HCT116 (cell line): ENCODE measurements around the gene SPDL1. TPM values are rescaled to one million over a fixed set of nuclear protein-coding genes. Genes with fewer than 3 reads are reported as not detected.

Experiments used
- ATAC-seq: fragments of 200-7000 bp; cut with Tn5 transposase; 2 replicates; pipeline ENCODE4 v1.9.1; 2020; ENCODE audit warnings: mild to moderate bottlenecking, moderate library complexity
- BruUV-seq: library from RNA; stranded (reverse); fragments of 400-500 nt; replicated peaks from 2 replicates; lab custom pipeline; 2021; lab: Mats Ljungman, UMichigan
- CTCF ChIA-PET: fragments of 300-600 bp; sonication (Branson Sonifier 250); formaldehyde crosslinking; loops from one replicate; lab custom pipeline; 2021; ENCODE audit warnings: antibody characterized with exemption; lab: Charles Lee
- POLR2A ChIA-PET: fragments of 300-600, 350-600 bp; sonication (Branson Sonifier 250); formaldehyde crosslinking; loops from one replicate; lab custom pipeline; 2021; ENCODE audit warnings: antibody characterized with exemption; lab: Charles Lee
- RAD21 ChIA-PET, 2 experiments: fragments of 300-600 bp; sonication (Branson Sonifier 250); formaldehyde crosslinking; loops; one replicate each; lab custom pipeline; 2023; ENCODE audit warnings: low total read pairs in 2 of 2; ENCODE audit not compliant: uncharacterized antibody in 2 of 2, unreplicated experiment in 2 of 2, low non-redundant PET in 1 of 2; lab: Charles Lee
- DNase-seq: peaks from one replicate; pipeline ENCODE4 v3.0.0-alpha.2; 2010; ENCODE audit warnings: low read depth, low spot score
- H2AFZ ChIP-seq: fragments of 200-600 bp; shearing (Covaris generic), sonication (generic); 2 replicates; pipeline ENCODE4 v1.6.1; 2017; ENCODE audit warnings: low read depth, mixed run types, mixed read lengths, antibody characterized with exemption, low read length; ENCODE audit not compliant: poor library complexity, severe bottlenecking
- H3K27ac ChIP-seq: 2 replicates; pipeline ENCODE4 v1.5.1; 2012; ENCODE audit warnings: low read depth, low read length
- H3K27me3 ChIP-seq: fragments of 200-600 bp; sonication (generic); 2 replicates; pipeline ENCODE4 v1.6.1; 2016; ENCODE audit warnings: mixed run types, low read length, mixed read lengths; ENCODE audit not compliant: insufficient read depth
- H3K36me3 ChIP-seq, 2 experiments: fragments of 200-500 bp in 1 of 2; fragments of 200-600 bp in 1 of 2; sonication (Bioruptor generic) in 1 of 2; sonication (generic) in 1 of 2; 2 replicates each; pipeline versions ENCODE4 v1.5.1 to v1.6.1; 2014 to 2016; ENCODE audit warnings: low read length in 2 of 2, inconsistent platforms in 1 of 2, mixed read lengths in 1 of 2, mixed run types in 1 of 2; ENCODE audit not compliant: insufficient read depth in 2 of 2, control insufficient read depth in 1 of 2
- H3K4me1 ChIP-seq, 2 experiments: fragments of 200-600 bp in 1 of 2; sonication (generic) in 1 of 2; 2 replicates each; pipeline versions ENCODE4 v1.5.1 to v1.6.1; 2012 to 2017; ENCODE audit warnings: low read length in 2 of 2, inconsistent platforms in 1 of 2, mild to moderate bottlenecking in 1 of 2, mixed read lengths in 1 of 2, mixed run types in 1 of 2, moderate library complexity in 1 of 2; ENCODE audit not compliant: insufficient read depth in 2 of 2, control insufficient read depth in 1 of 2
- H3K4me2 ChIP-seq: fragments of 200-600 bp; sonication (generic); 2 replicates; pipeline ENCODE4 v1.6.1; 2017; ENCODE audit warnings: mixed run types, low read length, mixed read lengths
- H3K4me3 ChIP-seq, 2 experiments: fragments of 200-600 bp in 1 of 2; sonication (generic) in 1 of 2; replicated peaks in 1 of 2; 2 replicates each; pipeline ENCODE4 v1.5.1; 2011 to 2016; ENCODE audit warnings: low read length in 2 of 2, control low read depth in 1 of 2, low read depth in 1 of 2, mild to moderate bottlenecking in 1 of 2, mixed read lengths in 1 of 2, mixed run types in 1 of 2
- H3K79me2 ChIP-seq: fragments of 200-600 bp; sonication (generic); 2 replicates; pipeline ENCODE4 v1.6.1; 2017; ENCODE audit warnings: mild to moderate bottlenecking, mixed run types, low read length, moderate library complexity, mixed read lengths; ENCODE audit not compliant: insufficient read depth
- H3K9ac ChIP-seq: fragments of 200-600 bp; sonication (generic); 2 replicates; pipeline ENCODE4 v1.6.1; 2016; ENCODE audit warnings: low read length, mixed read lengths
- H3K9me2 ChIP-seq: fragments of 200-600 bp; sonication (generic), shearing (Covaris generic); 2 replicates; pipeline ENCODE4 v1.6.1; 2017; ENCODE audit warnings: mixed run types, mild to moderate bottlenecking, moderate library complexity; ENCODE audit not compliant: insufficient read depth
- H3K9me3 ChIP-seq, 2 experiments: fragments of 200-500 bp in 1 of 2; fragments of 200-600 bp in 1 of 2; sonication (Bioruptor generic) in 1 of 2; sonication (generic) in 1 of 2; 2 replicates each; pipeline ENCODE4 v1.6.1; 2014 to 2017; ENCODE audit warnings: low read length in 2 of 2, mixed read lengths in 2 of 2, inconsistent platforms in 1 of 2, low read depth in 1 of 2, mild to moderate bottlenecking in 1 of 2, mixed run types in 1 of 2, moderate library complexity in 1 of 2; ENCODE audit not compliant: control insufficient read depth in 1 of 2, insufficient read depth in 1 of 2
- H4K20me1 ChIP-seq: fragments of 200-600 bp; sonication (generic), shearing (Covaris generic); 2 replicates; pipeline ENCODE4 v1.6.1; 2017; ENCODE audit warnings: mixed run types, mild to moderate bottlenecking, moderate library complexity; ENCODE audit not compliant: insufficient read depth
- EGR1 ChIP-seq: IDR thresholded peaks from 2 replicates; pipeline ENCODE4 v1.6.1; 2012; ENCODE audit warnings: low read depth
- ELF1 ChIP-seq: IDR thresholded peaks from 2 replicates; pipeline ENCODE4 v1.6.1; 2012; ENCODE audit warnings: low read depth, borderline replicate concordance
- EZH2 ChIP-seq: fragments of 200-600 bp; sonication (generic); IDR thresholded peaks from 2 replicates; pipeline ENCODE4 v1.6.1; 2017; ENCODE audit warnings: antibody characterized with exemption, mixed run types
- EZH2phosphoT487 ChIP-seq: fragments of 200-600 bp; IDR thresholded peaks from 2 replicates; pipeline ENCODE4 v1.6.1; 2018; ENCODE audit warnings: antibody characterized with exemption, borderline replicate concordance
- FOSL1 ChIP-seq: IDR thresholded peaks from 2 replicates; pipeline ENCODE4 v1.6.1; 2012; ENCODE audit warnings: low read depth
- MAX ChIP-seq: IDR thresholded peaks from 2 replicates; pipeline ENCODE4 v1.6.1; 2012
- POLR2A ChIP-seq: IDR thresholded peaks from 2 replicates; pipeline ENCODE4 v1.7.0; 2011; ENCODE audit warnings: borderline replicate concordance; ENCODE audit not compliant: insufficient read depth, insufficient read length; ENCODE audit errors: extremely low read depth
- POLR2AphosphoS5 ChIP-seq: IDR thresholded peaks from 2 replicates; pipeline ENCODE4 v1.6.1; 2011; ENCODE audit warnings: mild to moderate bottlenecking, low read depth, low read length, moderate library complexity
- REST ChIP-seq: IDR thresholded peaks from 2 replicates; pipeline ENCODE4 v1.6.1; 2012; ENCODE audit warnings: low read depth
- SIN3A ChIP-seq: IDR thresholded peaks from 2 replicates; pipeline ENCODE4 v1.6.1; 2012; ENCODE audit warnings: low read depth
- SP1 ChIP-seq: IDR thresholded peaks from 2 replicates; pipeline ENCODE4 v1.6.1; 2012; ENCODE audit warnings: low read depth
- YY1 ChIP-seq: IDR thresholded peaks from 2 replicates; pipeline ENCODE4 v1.6.1; 2011; ENCODE audit warnings: low read length, low read depth, moderate library complexity, mild to moderate bottlenecking; ENCODE audit not compliant: insufficient replicate concordance; ENCODE audit errors: extremely low read depth
- ZFX ChIP-seq: fragments of 450-650 bp; IDR thresholded peaks from 2 replicates; pipeline ENCODE4 v1.6.1; 2017
- intact Hi-C: fragments of 100-400 bp; cut with micrococcal nuclease; formaldehyde crosslinking; loops from 2 replicates; pipeline ENCODE4 v1.10.0; 2022
- total RNA-seq: library from RNA; stranded (reverse); gene quantifications from one replicate; pipeline ENCODE4 v1.2.1, GENCODE V29; 2021; ENCODE audit not compliant: unreplicated experiment

SPDL1 gene
- total RNA-seq, 1 experiment from 2014 or later = 28.5 TPM

- RAD21 ChIA-PET = no interaction called here
- Histone ChIP-seq H3K4me1 (no peaks in the 10 kb centered on the region), H3K9me3 (no peaks in the 10 kb centered on the region), H3K36me3 (no peaks in the 10 kb centered on the region), H4K20me1 (no peaks in the 10 kb centered on the region), H3K79me2 (no peaks in the 10 kb centered on the region), H3K9ac (no peak overlapping the region), H3K4me3 (no peak overlapping the region), H3K4me2 (no peak overlapping the region), H3K27me3 (peaks cover 7% of the 10 kb centered on the region; the same call in 1 of the 2 replicates), H3K27ac (no peak overlapping the region), H2AFZ (no peak overlapping the region), H3K9me2 (no peaks in the 10 kb centered on the region)
- no peak for DNase-seq
- POLR2A ChIA-PET = no interaction called here
- no TSS peak for BruUV-seq
- intact Hi-C loops = no loop called here
- ATAC-seq = no peak
- TF ChIP-seq EZH2 = no peak
- no peak for TF ChIP-seq ELF1
- TF ChIP-seq REST = no peak
- CTCF ChIA-PET = no interaction called here
These were observed 39.2 kb upstream of the SPDL1 start for GRCh38 chr5:169544264-169544950.

- RAD21 ChIA-PET = no interaction called here
- CTCF ChIA-PET = no interaction called here
- Histone ChIP-seq H3K27ac (no peak overlapping the region), H3K9me3 (no peaks in the 10 kb centered on the region), H3K4me2 (no peak overlapping the region), H3K36me3 (no peaks in the 10 kb centered on the region), H3K79me2 (no peaks in the 10 kb centered on the region), H2AFZ (no peak overlapping the region), H4K20me1 (no peaks in the 10 kb centered on the region), H3K4me1 (no peaks in the 10 kb centered on the region), H3K27me3 (peaks cover 7% of the 10 kb centered on the region), H3K4me3 (no peak overlapping the region), H3K9ac (no peak overlapping the region), H3K9me2 (no peaks in the 10 kb centered on the region)
- DNase-seq = no peak
- intact Hi-C loops = no loop called here
- BruUV-seq = no TSS peak
- no peak for ATAC-seq
- POLR2A ChIA-PET = no interaction called here
- no peak for TF ChIP-seq EZH2phosphoT487
- no peak for TF ChIP-seq EZH2
- TF ChIP-seq ELF1 = no peak
- no peak for TF ChIP-seq YY1
- TF ChIP-seq POLR2A = no peak
- TF ChIP-seq REST = no peak
- TF ChIP-seq POLR2AphosphoS5 = no peak
- no peak for TF ChIP-seq SIN3A
- no peak for TF ChIP-seq MAX
- no peak for TF ChIP-seq ZFX
- TF ChIP-seq EGR1 = no peak
- TF ChIP-seq SP1 = no peak
- no peak for TF ChIP-seq FOSL1
These were observed 37.8 kb upstream of the SPDL1 start for GRCh38 chr5:169545762-169546161.
